ENCODE measurements around the gene DNAJC4. TPM values are rescaled to one million over a fixed set of nuclear protein-coding genes. Genes with fewer than 3 reads are reported as not detected.

The DNAJC4 gene
- total and polyA plus RNA-seq, 9 of the 15 experiments (the other 6 are each of a cell fraction or from before 2014, with no cell fraction given), result 4.0 to 32.6 (median 19.9) TPM

- TF ChIP-seq TCF7 (IDR thresholded peaks at IDR 0.05; ENCODE audit: borderline replicate concordance), result no peak
- TF ChIP-seq SNRNP70 (optimal IDR thresholded peaks at IDR 0.05; ENCODE audit: low read depth, low read length), result no peak
- no peak for TF ChIP-seq SFPQ (IDR thresholded peaks at IDR 0.05; ENCODE audit: low read depth, low read length)
- TF ChIP-seq BCLAF1 (IDR thresholded peaks at IDR 0.05; ENCODE audit: borderline replicate concordance in 1 of 2, control insufficient read depth in 1 of 2, low read depth in 2 of 2, low read length in 1 of 2), result no peak
- TF ChIP-seq IRF9 (tag; IDR thresholded peaks at IDR 0.05), result no peak
- TF ChIP-seq ARNT (IDR thresholded peaks at IDR 0.05), result no peak
- no peak for TF ChIP-seq ZZZ3 (IDR thresholded peaks at IDR 0.05)
- no peak for TF ChIP-seq MAFF (IDR thresholded peaks at IDR 0.05; ENCODE audit: low read length)
- TF ChIP-seq SNIP1 (IDR thresholded peaks at IDR 0.05; ENCODE audit: low read depth), result no peak
- TF ChIP-seq POLR2A (conservative IDR thresholded peaks at IDR 0.05), result peak; percentile 99
- TF ChIP-seq U2AF2 (optimal IDR thresholded peaks at IDR 0.05; ENCODE audit: low read depth, low read length), result no peak
- TF ChIP-seq SP2 (IDR thresholded peaks at IDR 0.05; ENCODE audit: extremely low read depth, low read depth, low read length, poor library complexity, severe bottlenecking), result no peak
- TF ChIP-seq PRMT5 (CRISPR knock-in tag; IDR thresholded peaks at IDR 0.05), result no peak
- 0 out of 2 replicates have a peak, but pooled peaks have one; percentile 49 for TF ChIP-seq NBN (IDR thresholded peaks at IDR 0.05; ENCODE audit: low read depth)
- peak; percentile 88 for TF ChIP-seq SMAD1 (IDR thresholded peaks at IDR 0.05; ENCODE audit: low read depth, low read length, partially characterized antibody)
- no peak for TF ChIP-seq GATA2 (CRISPR knock-in tag; IDR thresholded peaks at IDR 0.05)
- 0 out of 2 replicates have a peak, but pooled peaks have one; percentile 72 for TF ChIP-seq RBM14 (IDR thresholded peaks at IDR 0.05; ENCODE audit: borderline replicate concordance, insufficient read depth, low read depth, low read length)
- no peak for TF ChIP-seq HDAC3 (IDR thresholded peaks at IDR 0.05; ENCODE audit: borderline replicate concordance, partially characterized antibody)
- no peak for TF ChIP-seq NR4A1 (CRISPR knock-in tag; IDR thresholded peaks at IDR 0.05)
- TF ChIP-seq NR4A1 (tag; IDR thresholded peaks at IDR 0.05), result peak; percentile 52; the same call in 1 of the 2 replicates
- TF ChIP-seq ZNF740 (CRISPR knock-in tag; IDR thresholded peaks at IDR 0.05), result 0 out of 2 replicates have a peak, but pooled peaks have one; percentile 27
- no peak for TF ChIP-seq ZNF740 (tag; IDR thresholded peaks at IDR 0.05)
- no peak for TF ChIP-seq NRF1 (conservative IDR thresholded peaks at IDR 0.05 in 1 of 2, IDR thresholded peaks at IDR 0.05 in 1 of 2)
These were observed 45.1 kb upstream of the DNAJC4 start (continued) for GRCh38 chr11:64185175-64185692.
